WTC11 (cell line): ENCODE data around the gene ZMYND11.

Source experiments
- GABPB1 ChIP-seq: sonication (generic); formaldehyde crosslinking; IDR thresholded peaks from 2 replicates; pipeline ENCODE4 v1.8.1; 2023; ENCODE audit warnings: mild to moderate bottlenecking, missing genetic modification reagents
- NR2C2 ChIP-seq: sonication (generic); formaldehyde crosslinking; IDR thresholded peaks from 2 replicates; pipeline ENCODE4 v1.8.0; 2022; ENCODE audit warnings: mild to moderate bottlenecking, missing genetic modification reagents
- TF ChIP-seq, protein P1 (sequence below): fragments of 200-600 bp; IDR thresholded peaks from 2 replicates; pipeline ENCODE4 v1.8.0; 2022; ENCODE audit warnings: antibody characterized with exemption

GRCh38 chr10:137031-137430 lies 1.8 kb downstream of the ZMYND11 start:
- TF ChIP-seq GABPB1 (CRISPR knock-in tag) (no peak), NR2C2 (CRISPR knock-in tag) (no peak)
- TF ChIP-seq, protein P1, sequence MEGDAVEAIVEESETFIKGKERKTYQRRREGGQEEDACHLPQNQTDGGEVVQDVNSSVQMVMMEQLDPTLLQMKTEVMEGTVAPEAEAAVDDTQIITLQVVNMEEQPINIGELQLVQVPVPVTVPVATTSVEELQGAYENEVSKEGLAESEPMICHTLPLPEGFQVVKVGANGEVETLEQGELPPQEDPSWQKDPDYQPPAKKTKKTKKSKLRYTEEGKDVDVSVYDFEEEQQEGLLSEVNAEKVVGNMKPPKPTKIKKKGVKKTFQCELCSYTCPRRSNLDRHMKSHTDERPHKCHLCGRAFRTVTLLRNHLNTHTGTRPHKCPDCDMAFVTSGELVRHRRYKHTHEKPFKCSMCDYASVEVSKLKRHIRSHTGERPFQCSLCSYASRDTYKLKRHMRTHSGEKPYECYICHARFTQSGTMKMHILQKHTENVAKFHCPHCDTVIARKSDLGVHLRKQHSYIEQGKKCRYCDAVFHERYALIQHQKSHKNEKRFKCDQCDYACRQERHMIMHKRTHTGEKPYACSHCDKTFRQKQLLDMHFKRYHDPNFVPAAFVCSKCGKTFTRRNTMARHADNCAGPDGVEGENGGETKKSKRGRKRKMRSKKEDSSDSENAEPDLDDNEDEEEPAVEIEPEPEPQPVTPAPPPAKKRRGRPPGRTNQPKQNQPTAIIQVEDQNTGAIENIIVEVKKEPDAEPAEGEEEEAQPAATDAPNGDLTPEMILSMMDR = peak; percentile 52
